HUES64 (cell line): ENCODE data around the gene COG6.

Source experiments
- H3K27ac ChIP-seq: 2 replicates; pipeline ENCODE4 v1.7.0; 2013; ENCODE audit warnings: low read depth, low read length, inconsistent platforms
- H3K27me3 ChIP-seq: 2 replicates; pipeline ENCODE4 v1.6.1; 2013; ENCODE audit warnings: mild to moderate bottlenecking, low read length; ENCODE audit not compliant: insufficient read depth
- H3K36me3 ChIP-seq: 2 replicates; pipeline ENCODE4 v1.6.1; 2013; ENCODE audit warnings: mild to moderate bottlenecking, low read length; ENCODE audit not compliant: insufficient read depth
- H3K4me1 ChIP-seq: 2 replicates; pipeline ENCODE4 v1.6.1; 2013; ENCODE audit warnings: mild to moderate bottlenecking, low read length, moderate library complexity; ENCODE audit not compliant: insufficient read depth
- H3K4me3 ChIP-seq: 2 replicates; pipeline ENCODE4 v1.5.1; 2013; ENCODE audit warnings: mild to moderate bottlenecking, low read length, moderate library complexity
- H3K9ac ChIP-seq: 2 replicates; pipeline ENCODE4 v1.6.1; 2013; ENCODE audit warnings: mild to moderate bottlenecking, low read depth, low read length
- H3K9me3 ChIP-seq: 2 replicates; pipeline ENCODE4 v1.6.1; 2013; ENCODE audit warnings: low read depth, low read length; ENCODE audit not compliant: insufficient read depth
- whole genome bisulfite sequencing: fragments of 150-250, 120-280 bp; methylation state at CpG from one replicate; pipeline ENCODE4 v1.1.7; 2013; ENCODE audit warnings: missing lambda C conversion rate; 5-methylcytosine and 5-hydroxymethylcytosine counted together

Gene COG6

DNA sequence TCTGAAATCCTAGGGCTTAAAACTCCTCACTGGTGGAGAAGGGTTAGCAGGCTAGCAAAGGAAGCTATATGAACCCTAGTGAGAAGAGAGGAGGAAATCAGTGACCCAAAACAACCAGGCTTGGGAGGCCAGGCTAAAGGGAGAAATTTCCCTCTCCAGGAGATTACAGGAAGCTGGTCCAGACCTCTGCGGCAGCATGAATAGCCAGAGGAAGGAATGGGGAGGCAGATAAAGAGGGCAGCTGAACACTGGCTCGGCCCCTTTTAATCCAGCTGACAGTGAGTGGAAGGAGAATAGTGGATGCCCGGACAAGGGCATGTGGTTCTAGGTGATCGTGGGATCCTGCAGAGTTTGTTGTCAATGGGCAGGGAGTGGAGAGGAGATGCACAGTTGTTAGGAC lies 130.6 kb downstream of the COG6 start:
- Histone ChIP-seq H3K4me3 (no peak overlapping the region), H3K27me3 (no peaks in the 10 kb centered on the region), H3K9me3 (peaks cover 23% of the 10 kb centered on the region), H3K27ac (no peak overlapping the region), H3K4me1 (peaks cover 17% of the 10 kb centered on the region; the same call in 1 of the 2 replicates), H3K9ac (no peak overlapping the region), H3K36me3 (no peaks in the 10 kb centered on the region)
- 90% methylated on average over 4 of the region's 4 CpGs for WGBS

DNA sequence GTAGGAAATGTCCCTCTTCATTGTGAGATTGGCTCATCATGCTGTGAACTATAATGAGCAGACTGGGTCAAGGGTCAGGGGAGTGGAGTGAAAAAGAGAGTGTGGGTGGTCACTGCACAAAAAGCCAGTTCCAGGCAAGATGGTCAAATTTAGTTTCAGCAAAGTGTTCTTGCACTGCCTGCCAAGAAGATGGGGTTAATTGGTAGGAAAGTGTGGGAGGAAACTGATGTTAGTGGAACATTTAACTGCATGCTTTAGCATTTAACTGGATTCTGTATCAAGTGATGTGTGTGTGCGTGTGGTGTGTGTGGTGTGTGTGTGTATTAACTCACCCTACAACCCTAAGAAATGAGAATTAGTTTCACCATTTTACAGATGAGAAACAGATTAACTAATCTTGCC lies 131.6 kb downstream of the COG6 start:
- Histone ChIP-seq H3K9me3 (peaks cover 29% of the 10 kb centered on the region), H3K9ac (no peak overlapping the region), H3K4me1 (peaks cover 17% of the 10 kb centered on the region; the same call in 1 of the 2 replicates), H3K27ac (no peak overlapping the region), H3K27me3 (no peaks in the 10 kb centered on the region), H3K4me3 (no peak overlapping the region), H3K36me3 (no peaks in the 10 kb centered on the region)
- WGBS: no CpG with 5 or more reads among the region's 1 CpG

DNA sequence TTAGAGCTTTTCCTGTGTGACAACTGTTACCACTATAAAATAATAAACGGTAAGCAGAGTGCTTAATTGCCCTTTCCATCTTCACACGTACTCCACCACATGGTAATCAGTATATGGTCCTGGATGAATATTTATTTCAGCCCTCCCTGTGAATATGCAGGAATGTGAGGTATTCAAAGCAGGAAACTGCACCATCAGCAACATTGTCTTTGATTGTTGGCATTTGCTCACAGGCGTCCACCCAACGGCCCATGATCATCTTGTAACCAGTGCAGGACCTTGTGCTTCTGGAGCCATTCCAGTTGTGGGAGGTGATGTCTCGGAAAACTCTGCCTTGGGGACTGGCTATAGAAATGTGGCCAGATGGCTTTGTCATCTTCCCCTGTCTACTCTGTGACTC lies 132.6 kb downstream of the COG6 start:
- 84% methylated on average over 5 of the region's 5 CpGs for WGBS

DNA sequence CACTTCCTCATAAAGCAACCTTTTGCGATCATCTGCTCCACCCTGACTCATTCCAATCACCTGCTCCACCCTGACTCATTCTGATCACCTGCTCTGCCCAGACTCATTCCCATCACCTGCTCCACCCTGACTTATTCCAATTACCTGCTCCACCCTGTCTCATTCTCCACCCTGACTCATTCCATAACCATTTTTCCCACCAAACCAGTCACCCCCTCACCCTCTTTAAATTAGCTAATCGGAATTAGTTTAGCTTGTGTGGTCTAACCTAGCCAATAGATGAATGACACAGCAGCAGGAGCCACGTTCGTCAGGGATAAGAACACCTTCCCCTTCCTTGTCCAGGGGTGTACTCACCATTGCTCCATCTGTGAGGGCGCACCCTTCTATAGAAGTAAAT lies 134.0 kb downstream of the COG6 start:
- 93% methylated on average over 4 of the region's 5 CpGs for WGBS
- Histone ChIP-seq H3K9ac (no peak overlapping the region), H3K4me1 (peaks cover 17% of the 10 kb centered on the region; the same call in 1 of the 2 replicates), H3K9me3 (peaks cover 40% of the 10 kb centered on the region), H3K27me3 (no peaks in the 10 kb centered on the region), H3K36me3 (no peaks in the 10 kb centered on the region), H3K27ac (no peak overlapping the region), H3K4me3 (no peak overlapping the region)

More for the DNA sequence above, 132.6 kb downstream of the COG6 start:
- Histone ChIP-seq H3K27ac (no peak overlapping the region), H3K9me3 (peaks cover 31% of the 10 kb centered on the region), H3K4me1 (peaks cover 17% of the 10 kb centered on the region; the same call in 1 of the 2 replicates), H3K36me3 (no peaks in the 10 kb centered on the region), H3K27me3 (no peaks in the 10 kb centered on the region), H3K4me3 (no peak overlapping the region), H3K9ac (no peak overlapping the region)
